HepG2 (cell line): ENCODE results near the gene CPT1B. TPM values are rescaled to one million over a fixed set of nuclear protein-coding genes. Genes with fewer than 3 reads are reported as not detected.

Experiments used
- AGO2 ChIP-seq: fragments of 200-400 bp; formaldehyde crosslinking; optimal IDR thresholded peaks from 2 replicates; pipeline ENCODE3; 2017; ENCODE audit warnings: mild to moderate bottlenecking, low read depth, low read length, moderate library complexity
- ASH2L ChIP-seq: fragments of 300-600, 200-600 bp; sonication (generic); IDR thresholded peaks from 2 replicates; pipeline ENCODE4 v1.7.0; 2017; ENCODE audit warnings: low read depth, mild to moderate bottlenecking, moderate library complexity, mixed read lengths, low read length; ENCODE audit not compliant: insufficient read length
- ATF7-NPFF ChIP-seq: sonication (generic); formaldehyde crosslinking; IDR thresholded peaks from 2 replicates; pipeline ENCODE4 v1.8.1; 2023; ENCODE audit warnings: mild to moderate bottlenecking, low read depth, missing genetic modification reagents, moderate library complexity
- BRCA1 ChIP-seq: sonication (generic); formaldehyde crosslinking; IDR thresholded peaks from 2 replicates; pipeline ENCODE4 v1.4.0; 2020; ENCODE audit warnings: missing genetic modification reagents
- NFIB ChIP-seq: sonication (generic); formaldehyde crosslinking; IDR thresholded peaks from 2 replicates; pipeline ENCODE4 v1.9.0; 2021; ENCODE audit warnings: missing genetic modification reagents, mild to moderate bottlenecking, borderline replicate concordance
- SNAPC2 ChIP-seq: sonication (generic); formaldehyde crosslinking; IDR thresholded peaks from 2 replicates; pipeline ENCODE4 v1.8.1; 2022; ENCODE audit warnings: mild to moderate bottlenecking, missing genetic modification reagents
- TARDBP ChIP-seq: sonication (generic); formaldehyde crosslinking; IDR thresholded peaks from 2 replicates; pipeline ENCODE4 v1.8.0; 2022; ENCODE audit warnings: mild to moderate bottlenecking, missing genetic modification reagents
- THAP11 ChIP-seq: IDR thresholded peaks from 2 replicates; pipeline ENCODE4 v1.6.1; 2016; ENCODE audit warnings: missing biosample characterization, missing genetic modification reagents
- XBP1 ChIP-seq: sonication (generic); formaldehyde crosslinking; IDR thresholded peaks from 2 replicates; pipeline ENCODE4 v1.5.0; 2020; ENCODE audit warnings: missing genetic modification reagents
- ZFY ChIP-seq: sonication (generic); formaldehyde crosslinking; IDR thresholded peaks from 2 replicates; pipeline ENCODE4 v1.4.0; 2020; ENCODE audit warnings: missing genetic modification reagents
- ZNF296 ChIP-seq: sonication (generic); formaldehyde crosslinking; conservative IDR thresholded peaks from 2 replicates; pipeline ENCODE4 v1.5.0; 2020; ENCODE audit warnings: mild to moderate bottlenecking, missing genetic modification reagents
- ZNF317 ChIP-seq: sonication (generic); formaldehyde crosslinking; IDR thresholded peaks from 2 replicates; pipeline ENCODE4 v1.5.0; 2020; ENCODE audit warnings: mild to moderate bottlenecking, missing genetic modification reagents
- ZNF350 ChIP-seq: sonication (generic); formaldehyde crosslinking; IDR thresholded peaks from 2 replicates; pipeline ENCODE4 v1.4.0; 2020; ENCODE audit warnings: mild to moderate bottlenecking, low read depth, missing genetic modification reagents, borderline replicate concordance
- ZNF546 ChIP-seq: sonication (generic); formaldehyde crosslinking; conservative IDR thresholded peaks from 2 replicates; pipeline ENCODE4 v1.8.1; 2023; ENCODE audit warnings: mild to moderate bottlenecking, missing genetic modification reagents
- polyA plus RNA-seq, 8 experiments: library from polyadenylated mRNA; depleted of rRNA in 3 of 8; stranded (reverse) in 7 of 8; unstranded in 1 of 8; fragments of >200 nt; fragmentation: Illumina TruSeq in 4 of 8; extraction: Trizol in 4 of 8; gene quantifications; 2 replicates each; pipeline versions ENCODE4 v1.2.1 to v1.2.3, GENCODE V29; 2011 to 2016; ENCODE audit warnings: low read depth in 4 of 8, missing spikeins in 1 of 8, mixed read lengths in 1 of 8; ENCODE audit not compliant: insufficient read depth in 1 of 8
- total RNA-seq, 5 experiments: library from RNA; depleted of rRNA; stranded (reverse); fragments of >200 nt; fragmentation: Illumina TruSeq; extraction: Trizol; gene quantifications; 2 replicates each; pipeline ENCODE4 v1.2.3, GENCODE V29; 2016; ENCODE audit warnings: low read depth in 1 of 5
- TF ChIP-seq, protein P1 (sequence below): sonication (generic); formaldehyde crosslinking; IDR thresholded peaks from 2 replicates; pipeline ENCODE4 v1.4.0; 2020; ENCODE audit warnings: missing genetic modification reagents
- TF ChIP-seq, protein P2 (sequence below): IDR thresholded peaks from 2 replicates; pipeline ENCODE4 v1.6.1; 2018; ENCODE audit warnings: missing genetic modification reagents, mild to moderate bottlenecking, missing compliant biosample characterization
- TF ChIP-seq, protein P3 (sequence below): IDR thresholded peaks from 2 replicates; pipeline ENCODE4 v1.6.1; 2016; ENCODE audit warnings: mild to moderate bottlenecking, missing biosample characterization, missing genetic modification reagents
- TF ChIP-seq, protein P4 (sequence below): sonication (generic); formaldehyde crosslinking; IDR thresholded peaks from 2 replicates; pipeline ENCODE4 v1.5.1; 2020; ENCODE audit warnings: mild to moderate bottlenecking, moderate library complexity, missing genetic modification reagents
- TF ChIP-seq, protein P5 (sequence below): sonication (generic); formaldehyde crosslinking; IDR thresholded peaks from 2 replicates; pipeline ENCODE4 v1.9.0; 2021; ENCODE audit warnings: missing genetic modification reagents, mild to moderate bottlenecking, borderline replicate concordance

CPT1B gene
- total and polyA plus RNA-seq, 2 of the 13 experiments (the other 11 are each of a cell fraction or from before 2014, with no cell fraction given), result 9.2 to 19.5 TPM

DNA sequence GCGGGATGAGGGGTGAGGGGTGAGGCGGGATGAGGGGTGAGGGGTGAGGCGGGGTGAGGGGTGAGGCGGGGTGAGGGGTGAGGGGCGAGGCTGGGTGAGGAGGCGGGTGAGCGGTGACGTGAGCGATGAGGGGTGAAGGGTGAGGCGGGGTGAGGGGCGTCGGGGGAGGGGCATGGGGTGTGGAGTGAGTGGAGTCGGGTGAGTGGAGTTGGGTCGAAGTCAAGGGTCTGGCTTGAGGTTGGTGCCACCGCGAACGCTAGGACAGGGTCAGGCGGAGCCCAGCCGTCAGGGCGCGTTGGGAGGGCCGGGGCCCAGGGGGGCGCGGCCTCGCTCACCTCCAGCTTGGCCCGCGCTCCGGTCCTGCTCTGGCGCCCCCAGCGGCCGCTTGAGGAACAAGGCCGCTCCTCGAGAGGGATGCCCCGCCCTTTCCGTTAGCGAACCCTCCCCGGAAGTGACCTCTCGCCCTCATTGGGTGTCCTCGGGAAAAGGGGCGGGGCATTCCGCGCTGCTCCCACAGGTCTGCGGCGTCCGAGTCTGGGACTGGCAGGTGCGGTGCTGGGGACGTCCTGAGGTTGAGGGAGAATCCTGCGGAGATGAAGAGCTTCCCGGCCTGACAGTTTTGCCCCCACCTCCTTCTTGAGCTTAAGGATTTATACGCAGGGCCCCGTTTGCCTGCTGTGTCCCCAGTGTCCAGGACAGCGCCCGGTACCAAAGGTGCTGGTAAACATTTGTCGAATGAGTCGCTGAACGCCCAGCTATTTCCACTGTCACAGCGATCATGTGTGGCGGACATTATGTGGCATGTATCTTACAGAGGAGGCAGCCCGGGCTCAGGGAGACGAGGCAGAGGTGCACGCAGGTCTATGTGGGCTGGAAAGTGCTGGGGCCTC, 15.5 kb downstream of the CPT1B start, which contains the start of gene SYCE3 (continued):
- no peak for TF ChIP-seq NFIB (CRISPR knock-in tag)
- no peak for TF ChIP-seq SNAPC2
- no peak for TF ChIP-seq BRCA1
- TF ChIP-seq ZFY (CRISPR knock-in tag), result peak; percentile 52; the same call in 1 of the 2 replicates
- peak; percentile 76 for TF ChIP-seq THAP11 (CRISPR knock-in tag)
- TF ChIP-seq ZNF546 (CRISPR knock-in tag), result no peak
- peak; percentile 62; the same call in 1 of the 2 replicates for TF ChIP-seq ATF7-NPFF (CRISPR knock-in tag)
- no peak for TF ChIP-seq ZNF317 (CRISPR knock-in tag)
- TF ChIP-seq, protein P1, sequence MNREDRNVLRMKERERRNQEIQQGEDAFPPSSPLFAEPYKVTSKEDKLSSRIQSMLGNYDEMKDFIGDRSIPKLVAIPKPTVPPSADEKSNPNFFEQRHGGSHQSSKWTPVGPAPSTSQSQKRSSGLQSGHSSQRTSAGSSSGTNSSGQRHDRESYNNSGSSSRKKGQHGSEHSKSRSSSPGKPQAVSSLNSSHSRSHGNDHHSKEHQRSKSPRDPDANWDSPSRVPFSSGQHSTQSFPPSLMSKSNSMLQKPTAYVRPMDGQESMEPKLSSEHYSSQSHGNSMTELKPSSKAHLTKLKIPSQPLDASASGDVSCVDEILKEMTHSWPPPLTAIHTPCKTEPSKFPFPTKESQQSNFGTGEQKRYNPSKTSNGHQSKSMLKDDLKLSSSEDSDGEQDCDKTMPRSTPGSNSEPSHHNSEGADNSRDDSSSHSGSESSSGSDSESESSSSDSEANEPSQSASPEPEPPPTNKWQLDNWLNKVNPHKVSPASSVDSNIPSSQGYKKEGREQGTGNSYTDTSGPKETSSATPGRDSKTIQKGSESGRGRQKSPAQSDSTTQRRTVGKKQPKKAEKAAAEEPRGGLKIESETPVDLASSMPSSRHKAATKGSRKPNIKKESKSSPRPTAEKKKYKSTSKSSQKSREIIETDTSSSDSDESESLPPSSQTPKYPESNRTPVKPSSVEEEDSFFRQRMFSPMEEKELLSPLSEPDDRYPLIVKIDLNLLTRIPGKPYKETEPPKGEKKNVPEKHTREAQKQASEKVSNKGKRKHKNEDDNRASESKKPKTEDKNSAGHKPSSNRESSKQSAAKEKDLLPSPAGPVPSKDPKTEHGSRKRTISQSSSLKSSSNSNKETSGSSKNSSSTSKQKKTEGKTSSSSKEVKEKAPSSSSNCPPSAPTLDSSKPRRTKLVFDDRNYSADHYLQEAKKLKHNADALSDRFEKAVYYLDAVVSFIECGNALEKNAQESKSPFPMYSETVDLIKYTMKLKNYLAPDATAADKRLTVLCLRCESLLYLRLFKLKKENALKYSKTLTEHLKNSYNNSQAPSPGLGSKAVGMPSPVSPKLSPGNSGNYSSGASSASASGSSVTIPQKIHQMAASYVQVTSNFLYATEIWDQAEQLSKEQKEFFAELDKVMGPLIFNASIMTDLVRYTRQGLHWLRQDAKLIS (CRISPR knock-in tag), result no peak
- TF ChIP-seq ZNF296 (CRISPR knock-in tag), result no peak
- TF ChIP-seq, protein P2, sequence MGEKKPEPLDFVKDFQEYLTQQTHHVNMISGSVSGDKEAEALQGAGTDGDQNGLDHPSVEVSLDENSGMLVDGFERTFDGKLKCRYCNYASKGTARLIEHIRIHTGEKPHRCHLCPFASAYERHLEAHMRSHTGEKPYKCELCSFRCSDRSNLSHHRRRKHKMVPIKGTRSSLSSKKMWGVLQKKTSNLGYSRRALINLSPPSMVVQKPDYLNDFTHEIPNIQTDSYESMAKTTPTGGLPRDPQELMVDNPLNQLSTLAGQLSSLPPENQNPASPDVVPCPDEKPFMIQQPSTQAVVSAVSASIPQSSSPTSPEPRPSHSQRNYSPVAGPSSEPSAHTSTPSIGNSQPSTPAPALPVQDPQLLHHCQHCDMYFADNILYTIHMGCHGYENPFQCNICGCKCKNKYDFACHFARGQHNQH (CRISPR knock-in tag), result peak; percentile 36
- TF ChIP-seq, protein P3, sequence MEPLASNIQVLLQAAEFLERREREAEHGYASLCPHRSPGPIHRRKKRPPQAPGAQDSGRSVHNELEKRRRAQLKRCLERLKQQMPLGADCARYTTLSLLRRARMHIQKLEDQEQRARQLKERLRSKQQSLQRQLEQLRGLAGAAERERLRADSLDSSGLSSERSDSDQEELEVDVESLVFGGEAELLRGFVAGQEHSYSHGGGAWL, result no peak
- TF ChIP-seq ZNF350 (CRISPR knock-in tag), result peak; percentile 43; the same call in 1 of the 2 replicates
- TF ChIP-seq ASH2L, result peak; percentile 59
- peak; percentile 54; the same call in 1 of the 2 replicates for TF ChIP-seq TARDBP (CRISPR knock-in tag)
- TF ChIP-seq, protein P4, sequence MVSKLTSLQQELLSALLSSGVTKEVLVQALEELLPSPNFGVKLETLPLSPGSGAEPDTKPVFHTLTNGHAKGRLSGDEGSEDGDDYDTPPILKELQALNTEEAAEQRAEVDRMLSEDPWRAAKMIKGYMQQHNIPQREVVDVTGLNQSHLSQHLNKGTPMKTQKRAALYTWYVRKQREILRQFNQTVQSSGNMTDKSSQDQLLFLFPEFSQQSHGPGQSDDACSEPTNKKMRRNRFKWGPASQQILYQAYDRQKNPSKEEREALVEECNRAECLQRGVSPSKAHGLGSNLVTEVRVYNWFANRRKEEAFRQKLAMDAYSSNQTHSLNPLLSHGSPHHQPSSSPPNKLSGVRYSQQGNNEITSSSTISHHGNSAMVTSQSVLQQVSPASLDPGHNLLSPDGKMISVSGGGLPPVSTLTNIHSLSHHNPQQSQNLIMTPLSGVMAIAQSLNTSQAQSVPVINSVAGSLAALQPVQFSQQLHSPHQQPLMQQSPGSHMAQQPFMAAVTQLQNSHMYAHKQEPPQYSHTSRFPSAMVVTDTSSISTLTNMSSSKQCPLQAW, result peak; percentile 75
- TF ChIP-seq AGO2, result no peak
- TF ChIP-seq XBP1 (CRISPR knock-in tag), result no peak
- TF ChIP-seq, protein P5, sequence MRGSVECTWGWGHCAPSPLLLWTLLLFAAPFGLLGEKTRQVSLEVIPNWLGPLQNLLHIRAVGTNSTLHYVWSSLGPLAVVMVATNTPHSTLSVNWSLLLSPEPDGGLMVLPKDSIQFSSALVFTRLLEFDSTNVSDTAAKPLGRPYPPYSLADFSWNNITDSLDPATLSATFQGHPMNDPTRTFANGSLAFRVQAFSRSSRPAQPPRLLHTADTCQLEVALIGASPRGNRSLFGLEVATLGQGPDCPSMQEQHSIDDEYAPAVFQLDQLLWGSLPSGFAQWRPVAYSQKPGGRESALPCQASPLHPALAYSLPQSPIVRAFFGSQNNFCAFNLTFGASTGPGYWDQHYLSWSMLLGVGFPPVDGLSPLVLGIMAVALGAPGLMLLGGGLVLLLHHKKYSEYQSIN (CRISPR knock-in tag), result no peak
